ENCODE measurements around the gene KIN. TPM values are rescaled to one million over a fixed set of nuclear protein-coding genes. Genes with fewer than 3 reads are reported as not detected.

KIN gene
- total RNA-seq, 1 donor from 2014 or later = 23.6 TPM

- no peaks in the 10 kb centered on the region for H3K27me3 Mint-ChIP-seq (ENCODE audit: insufficient read depth, low read depth)
- peaks cover 76% of the 10 kb centered on the region for H3K79me2 ChIP-seq (ENCODE audit: low read depth)
Measured at GRCh38 chr10:7794251-7795026, 6.6 kb upstream of the KIN start.

GRCh38 chr10:7792541-7792940, 4.7 kb upstream of the KIN start:
- Histone ChIP-seq H3K36me3 (no peaks in the 10 kb centered on the region), H2AFZ (replicated peaks) (no peak overlapping the region), H3K79me2 (ENCODE audit: low read depth) (peaks cover 93% of the 10 kb centered on the region), H3K27me3 (no peaks in the 10 kb centered on the region), H3F3A (ENCODE audit: low read depth) (no peaks in the 10 kb centered on the region), H3K4me1 (peaks cover 14% of the 10 kb centered on the region), H3K9ac (no peak overlapping the region), H4K20me1 (ENCODE audit: low read depth) (peaks cover 77% of the 10 kb centered on the region), H3K4me3 (no peak overlapping the region), H3K9me3 (ENCODE audit: low read depth) (no peaks in the 10 kb centered on the region), H3K27ac (no peak overlapping the region), H3K4me2 (no peak overlapping the region)
- DNase-seq (ENCODE audit: low spot score) = no peak
- Mint-ChIP-seq H3K4me3 (no peak overlapping the region), H3K27ac (no peak overlapping the region), H3K9me3 (no peaks in the 10 kb centered on the region), H3K27me3 (ENCODE audit: insufficient read depth, low read depth) (no peaks in the 10 kb centered on the region), H3K4me1 (peaks cover 15% of the 10 kb centered on the region), H3K36me3 (peaks cover 26% of the 10 kb centered on the region)
- TF ChIP-seq EZH2phosphoT487 (IDR thresholded peaks at IDR 0.05) = no peak
- TF ChIP-seq CTCF (IDR thresholded peaks at IDR 0.05) = no peak
- TF ChIP-seq EZH2 (IDR thresholded peaks at IDR 0.05) = no peak

More at GRCh38 chr10:7794251-7795026, 6.6 kb upstream of the KIN start:
- no peak overlapping the region for H3K9ac ChIP-seq
- no peak overlapping the region for H3K4me3 ChIP-seq
- H3K9me3 ChIP-seq (ENCODE audit: low read depth) = no peaks in the 10 kb centered on the region
- H3K27ac Mint-ChIP-seq = no peak overlapping the region
- no peaks in the 10 kb centered on the region for H3K9me3 Mint-ChIP-seq
- no peak for TF ChIP-seq EZH2 (IDR thresholded peaks at IDR 0.05)
- no peak for TF ChIP-seq EZH2phosphoT487 (IDR thresholded peaks at IDR 0.05)
- TF ChIP-seq CTCF (IDR thresholded peaks at IDR 0.05) = no peak
- no peaks in the 10 kb centered on the region for H3F3A ChIP-seq (ENCODE audit: low read depth)
- H4K20me1 ChIP-seq (ENCODE audit: low read depth) = peaks cover 64% of the 10 kb centered on the region
- H3K4me1 ChIP-seq = peaks cover 9% of the 10 kb centered on the region
- peaks cover 30% of the 10 kb centered on the region for H3K36me3 Mint-ChIP-seq
- H3K4me3 Mint-ChIP-seq = no peak overlapping the region
- no peak overlapping the region for H3K27ac ChIP-seq
- no peak overlapping the region for H2AFZ ChIP-seq (replicated peaks)
- peaks cover 6% of the 10 kb centered on the region for H3K4me1 Mint-ChIP-seq
- no peak for DNase-seq (ENCODE audit: low spot score)
- H3K4me2 ChIP-seq = no peak overlapping the region
- no peaks in the 10 kb centered on the region for H3K36me3 ChIP-seq
- H3K27me3 ChIP-seq = no peaks in the 10 kb centered on the region

- TF ChIP-seq EZH2 (IDR thresholded peaks at IDR 0.05) (no peak), EZH2phosphoT487 (IDR thresholded peaks at IDR 0.05) (no peak), CTCF (IDR thresholded peaks at IDR 0.05) (no peak)
- H3K4me1 ChIP-seq = peaks cover 17% of the 10 kb centered on the region
- H3K4me2 ChIP-seq = peak overlapping the region; percentile 85
- H3K4me3 ChIP-seq = peak overlapping the region; percentile 86
- H2AFZ ChIP-seq (replicated peaks) = no peak overlapping the region
- Mint-ChIP-seq H3K9me3 (no peaks in the 10 kb centered on the region), H3K27ac (no peak overlapping the region), H3K27me3 (ENCODE audit: insufficient read depth, low read depth) (no peaks in the 10 kb centered on the region), H3K36me3 (peaks cover 13% of the 10 kb centered on the region), H3K4me1 (peaks cover 20% of the 10 kb centered on the region), H3K4me3 (no peak overlapping the region)
- no peaks in the 10 kb centered on the region for H3K36me3 ChIP-seq
- DNase-seq (ENCODE audit: low spot score) = no peak
- H3K9me3 ChIP-seq (ENCODE audit: low read depth) = no peaks in the 10 kb centered on the region
- H3K27me3 ChIP-seq = no peaks in the 10 kb centered on the region
- H3K9ac ChIP-seq = peak overlapping the region; percentile 94
- peaks cover 84% of the 10 kb centered on the region for H4K20me1 ChIP-seq (ENCODE audit: low read depth)
- H3F3A ChIP-seq (ENCODE audit: low read depth) = no peaks in the 10 kb centered on the region
- H3K79me2 ChIP-seq (ENCODE audit: low read depth) = peaks cover 99% of the 10 kb centered on the region
- H3K27ac ChIP-seq = no peak overlapping the region
Measured at GRCh38 chr10:7789390-7789789, 1.6 kb upstream of the KIN start.
